HCEC 1CT (cell line): ENCODE results near the gene RPS18.
A peak's percentile ranks its signal among the peaks of the same experiment; 100 is the strongest.

Source experiments
- DNase-seq: peaks from one replicate; pipeline ENCODE4 v3.0.0-alpha.2; 2017

Gene RPS18

GRCh38 chr6:33315793-33316602, 44.1 kb downstream of the RPS18 start:
- DNase-seq = no peak

- DNase-seq = no peak
Measured at GRCh38 chr6:33316603-33317418, 44.9 kb downstream of the RPS18 start.

GRCh38 chr6:33317419-33317668, 45.5 kb downstream of the RPS18 start:
- DNase-seq = no peak

GRCh38 chr6:33317669-33318425, 46.0 kb downstream of the RPS18 start, which contains the start of gene ZBTB22:
Gene ZBTB22 (minus strand): TSS chr6:33317744. CDS start chr6:33316916, 828 bp downstream.
- DNase-seq = peak; percentile 98

GRCh38 chr6:33318426-33319073, 46.7 kb downstream of the RPS18 start:
- no peak for DNase-seq

- no peak for DNase-seq
Measured at GRCh38 chr6:33319939-33320314, 48.1 kb downstream of the RPS18 start.

GRCh38 chr6:33320315-33321181, 48.7 kb downstream of the RPS18 start:
- peak; percentile 89 for DNase-seq

GRCh38 chr6:33321227-33321626, 49.4 kb downstream of the RPS18 start:
- DNase-seq = no peak

- DNase-seq = no peak
Measured at GRCh38 chr6:33323623-33323948, 51.7 kb downstream of the RPS18 start.

GRCh38 chr6:33324125-33324524, 52.2 kb downstream of the RPS18 start:
- DNase-seq = no peak
